HepG2 (cell line): ENCODE measurements around the gene COG5. TPM values are rescaled to one million over a fixed set of nuclear protein-coding genes. Genes with fewer than 3 reads are reported as not detected.

Experiments
- ATAC-seq: fragments of 200-7000 bp; cut with Tn5 transposase; 3 replicates; pipeline ENCODE4 v1.9.1; 2020; ENCODE audit warnings: mild to moderate bottlenecking, moderate library complexity
- BruUV-seq: library from RNA; stranded (reverse); fragments of 400-500 nt; replicated peaks from 2 replicates; lab custom pipeline; 2021; lab: Mats Ljungman, UMichigan
- CTCF ChIA-PET: fragments of 300-600 bp; formaldehyde crosslinking; extraction: SDS; loops from one replicate; lab custom pipeline; 2021; ENCODE audit warnings: low total read pairs, inconsistent platforms, low intra/inter-chr PET ratio; lab: Yijun Ruan, JAX
- POLR2A ChIA-PET: fragments of 350-600 bp; sonication (Branson Sonifier 250); formaldehyde crosslinking; loops from one replicate; lab custom pipeline; 2020; ENCODE audit warnings: antibody characterized with exemption, inconsistent platforms; lab: Yijun Ruan, JAX
- DNase-seq: peaks from one replicate; pipeline ENCODE4 v3.0.0-alpha.2; 2015; ENCODE audit warnings: low spot score
- FAIRE-seq: peaks from 3 replicates; lab custom pipeline; 2011; peaks lifted over from hg19 to GRCh38; lab: Jason Lieb, UNC
- H2AFZ ChIP-seq: one replicate; pipeline ENCODE4 v1.6.1; 2011; ENCODE audit warnings: low read length, inconsistent platforms
- H3K27ac ChIP-seq: fragments of 300-600 bp; 3 replicates; pipeline ENCODE4 v1.8.0; 2011; ENCODE audit warnings: mixed run types, mild to moderate bottlenecking, mixed read lengths, low read length, inconsistent platforms; ENCODE audit not compliant: insufficient read depth; ENCODE audit errors: extremely low read length
- H3K27me3 ChIP-seq, 2 experiments: fragments of 200-600 bp in 1 of 2; 2 replicates in 1 of 2; 3 replicates in 1 of 2; pipeline versions ENCODE4 v1.6.0 to v1.8.0; 2011; ENCODE audit warnings: low read length in 2 of 2, mild to moderate bottlenecking in 2 of 2, moderate library complexity in 2 of 2, inconsistent platforms in 1 of 2; ENCODE audit not compliant: insufficient read depth in 2 of 2, control insufficient read depth in 1 of 2
- H3K36me3 ChIP-seq, 2 experiments: fragments of 200-600 bp in 1 of 2; replicated peaks in 1 of 2; 2 replicates in 1 of 2; 3 replicates in 1 of 2; pipeline versions ENCODE4 v1.5.1 to v1.8.0; 2011; ENCODE audit warnings: low read length in 2 of 2, inconsistent platforms in 1 of 2; ENCODE audit not compliant: insufficient read depth in 2 of 2, control insufficient read depth in 1 of 2
- H3K4me1 ChIP-seq: 2 replicates; pipeline ENCODE4 v1.5.1; 2012; ENCODE audit warnings: low read length, inconsistent platforms; ENCODE audit not compliant: insufficient read depth
- H3K4me2 ChIP-seq: 2 replicates; pipeline ENCODE4 v1.6.0; 2011; ENCODE audit warnings: low read depth, low read length, inconsistent platforms
- H3K4me3 ChIP-seq, 3 experiments: fragments of 200-600 bp in 1 of 3; sonication (generic), shearing (Covaris generic) in 1 of 3; replicated peaks in 1 of 3; 2 replicates each; pipeline ENCODE4 v1.5.1; 2011 to 2016; ENCODE audit warnings: low read length in 3 of 3, inconsistent platforms in 2 of 3, low read depth in 2 of 3, mild to moderate bottlenecking in 2 of 3, control low read depth in 1 of 3, mixed read lengths in 1 of 3; ENCODE audit not compliant: insufficient read depth in 1 of 3
- H3K79me2 ChIP-seq: one replicate; pipeline ENCODE4 v1.6.1; 2011; ENCODE audit warnings: low read length, inconsistent platforms; ENCODE audit not compliant: insufficient read depth
- H3K9ac ChIP-seq: 2 replicates; pipeline ENCODE4 v1.6.0; 2011; ENCODE audit warnings: mild to moderate bottlenecking, low read depth, low read length, inconsistent platforms; ENCODE audit not compliant: insufficient read depth
- H3K9me3 ChIP-seq: 2 replicates; pipeline ENCODE4 v1.5.1; 2012; ENCODE audit warnings: mild to moderate bottlenecking, low read length
- H4K20me1 ChIP-seq: 2 replicates; pipeline ENCODE4 v1.6.0; 2011; ENCODE audit warnings: inconsistent platforms, mild to moderate bottlenecking, low read length, moderate library complexity; ENCODE audit not compliant: insufficient read depth
- ARHGAP35 ChIP-seq: sonication (generic); formaldehyde crosslinking; IDR thresholded peaks from 2 replicates; pipeline ENCODE4 v1.9.0; 2022; ENCODE audit warnings: mild to moderate bottlenecking, inconsistent platforms, moderate library complexity, missing genetic modification reagents, borderline replicate concordance
- ARID5B ChIP-seq: IDR thresholded peaks from 2 replicates; pipeline ENCODE4 v1.4.0; 2020; ENCODE audit warnings: mild to moderate bottlenecking, missing genetic modification reagents
- CSRNP2 ChIP-seq: sonication (generic); formaldehyde crosslinking; conservative IDR thresholded peaks from 2 replicates; pipeline ENCODE4 v1.8.0; 2022; ENCODE audit warnings: low read depth, missing genetic modification reagents
- JDP2 ChIP-seq: sonication (generic); formaldehyde crosslinking; IDR thresholded peaks from 2 replicates; pipeline ENCODE4 v1.8.1; 2022; ENCODE audit warnings: missing genetic modification reagents, borderline replicate concordance
- KDM5B ChIP-seq: sonication (generic); formaldehyde crosslinking; IDR thresholded peaks from 2 replicates; pipeline ENCODE4 v1.4.0; 2020; ENCODE audit warnings: missing genetic modification reagents, mild to moderate bottlenecking, borderline replicate concordance
- MED1 ChIP-seq: sonication (generic); formaldehyde crosslinking; IDR thresholded peaks from 2 replicates; pipeline ENCODE4 v1.4.0; 2020; ENCODE audit warnings: missing genetic modification reagents
- PCBP2 ChIP-seq: fragments of 200-400 bp; formaldehyde crosslinking; optimal IDR thresholded peaks from 2 replicates; pipeline ENCODE3; 2018; ENCODE audit warnings: low read length, low read depth; ENCODE audit not compliant: poor library complexity, severe bottlenecking
- SETDB1 ChIP-seq: sonication (generic); formaldehyde crosslinking; IDR thresholded peaks from 2 replicates; pipeline ENCODE4 v1.5.1; 2020; ENCODE audit warnings: missing genetic modification reagents, mild to moderate bottlenecking, borderline replicate concordance
- TBX3 ChIP-seq: fragments of 450-650 bp; IDR thresholded peaks from 2 replicates; pipeline ENCODE4 v1.6.1; 2017; ENCODE audit warnings: antibody characterized with exemption, mild to moderate bottlenecking, inconsistent platforms, borderline replicate concordance
- ZFYVE20 ChIP-seq: sonication (generic); formaldehyde crosslinking; IDR thresholded peaks from 2 replicates; pipeline ENCODE4 v1.8.0; 2023; ENCODE audit warnings: low read depth, mild to moderate bottlenecking, moderate library complexity, missing genetic modification reagents, borderline replicate concordance
- ZKSCAN1 ChIP-seq: fragments of 150-350 bp; IDR thresholded peaks from 2 replicates; pipeline ENCODE4 v1.6.1; 2014; ENCODE audit warnings: low read length
- ZNF281 ChIP-seq: sonication (generic); formaldehyde crosslinking; IDR thresholded peaks from 2 replicates; pipeline ENCODE4 v1.4.0; 2020; ENCODE audit warnings: missing genetic modification reagents, borderline replicate concordance
- ZSCAN12 ChIP-seq: sonication (generic); formaldehyde crosslinking; IDR thresholded peaks from 2 replicates; pipeline ENCODE4 v1.9.0; 2021; ENCODE audit warnings: mild to moderate bottlenecking, missing genetic modification reagents
- WGBS: methylation state at CpG from one replicate; pipeline ENCODE4 v1.1.6; 2017; ENCODE audit warnings: low lambda C conversion rate; 5-methylcytosine and 5-hydroxymethylcytosine counted together
- in situ Hi-C: cut with HindIII; loops from 2 replicates; pipeline ENCODE4 v1.10.0; 2017; ENCODE audit warnings: low pct_unique_long_range_greater_than_20kb; ENCODE audit not compliant: extremely low pct_ligation_motif_present
- intact Hi-C: fragments of 100-400 bp; cut with micrococcal nuclease; formaldehyde crosslinking; loops from one replicate; pipeline ENCODE4 v1.10.0; 2022; ENCODE audit not compliant: unreplicated experiment
- polyA plus RNA-seq, 8 experiments: library from polyadenylated mRNA; depleted of rRNA in 3 of 8; stranded (reverse) in 7 of 8; unstranded in 1 of 8; fragments of >200 nt; fragmentation: Illumina TruSeq in 4 of 8; extraction: Trizol in 4 of 8; gene quantifications; 2 replicates each; pipeline versions ENCODE4 v1.2.1 to v1.2.3, GENCODE V29; 2011 to 2016; ENCODE audit warnings: low read depth in 4 of 8, missing spikeins in 1 of 8, mixed read lengths in 1 of 8; ENCODE audit not compliant: insufficient read depth in 1 of 8
- total RNA-seq, 5 experiments: library from RNA; depleted of rRNA; stranded (reverse); fragments of >200 nt; fragmentation: Illumina TruSeq; extraction: Trizol; gene quantifications; 2 replicates each; pipeline ENCODE4 v1.2.3, GENCODE V29; 2016; ENCODE audit warnings: low read depth in 1 of 5

The COG5 gene
- total and polyA plus RNA-seq, 2 of the 13 experiments (the other 11 are each of a cell fraction or from before 2014, with no cell fraction given): 20.4 to 31.3 TPM

- Histone ChIP-seq H3K9ac (no peak overlapping the region), H2AFZ (no peak overlapping the region), H3K4me3 (no peak overlapping the region), H3K4me1 (no peaks in the 10 kb centered on the region), H3K9me3 (no peaks in the 10 kb centered on the region), H3K79me2 (no peaks in the 10 kb centered on the region), H3K36me3 (peaks cover 0 to 6% of the 10 kb centered on the region in 2 experiments; a peak in 1 of 5 replicates), H4K20me1 (no peaks in the 10 kb centered on the region), H3K27me3 (no peaks in the 10 kb centered on the region), H3K27ac (no peak overlapping the region), H3K4me2 (no peak overlapping the region)
- WGBS: 89% methylated on average over 1 of the region's 1 CpG
- DNase-seq (no peak), ATAC-seq (no peak), FAIRE-seq (no peak)
- in situ Hi-C loops (no loop called here), intact Hi-C loops (no loop called here)
- ChIA-PET CTCF (no interaction called here), POLR2A (no interaction called here)
- BruUV-seq: no TSS peak
- TF ChIP-seq ARID5B (CRISPR knock-in tag) (no peak), ARHGAP35 (CRISPR knock-in tag) (no peak), PCBP2 (no peak), TBX3 (no peak), JDP2 (no peak), ZNF281 (CRISPR knock-in tag) (no peak), MED1 (CRISPR knock-in tag) (no peak), SETDB1 (CRISPR knock-in tag) (no peak), ZFYVE20 (CRISPR knock-in tag) (no peak), KDM5B (no peak), ZKSCAN1 (no peak), CSRNP2 (CRISPR knock-in tag) (no peak), ZSCAN12 (CRISPR knock-in tag) (no peak)
These were observed 296.6 kb downstream of the COG5 start for GRCh38 chr7:107267138-107267537.
